ENCODE measurements around the gene PCNX2. TPM values are rescaled to one million over a fixed set of nuclear protein-coding genes. Genes with fewer than 3 reads are reported as not detected.

Gene PCNX2
- total and polyA plus RNA-seq, 11 donors, result 0.27 to 5.3 (median 1.9) TPM

GRCh38 chr1:232983375-232983774, 312.1 kb downstream of the PCNX2 start:
- ATAC-seq, result no peak
- WGBS, 4 donors, result 94 to 97% (median 96%) methylated on average over 14 of the region's 14 CpGs
- no peak overlapping the region for H3K27ac ChIP-seq
- TF ChIP-seq POLR2A (IDR thresholded peaks at IDR 0.05), result no peak
- TF ChIP-seq CTCF (IDR thresholded peaks at IDR 0.05), result no peak
- no peaks in the 10 kb centered on the region for H3K9me3 ChIP-seq
- H3K27me3 ChIP-seq, result no peaks in the 10 kb centered on the region
- intact Hi-C loops (cut with DNase I), result no loop called here
- DNase-seq, result no peak
- H3K4me3 ChIP-seq, result no peak overlapping the region
- H3K36me3 ChIP-seq, result peaks cover 0 to 13% (median 0%) of the 10 kb centered on the region in 9 donors
- H3K4me1 ChIP-seq, result peaks cover 0 to 8% (median 0%) of the 10 kb centered on the region in 12 donors

GRCh38 chr1:232982238-232982944, 313.1 kb downstream of the PCNX2 start:
- DNase-seq (no peak), ATAC-seq (peak in 1 of 4 donors; percentile 19)
- TF ChIP-seq CTCF (IDR thresholded peaks at IDR 0.05), result no peak
- no peak for TF ChIP-seq POLR2A (IDR thresholded peaks at IDR 0.05)
- peaks cover 0 to 23% (median 2%) of the 10 kb centered on the region in 9 donors for H3K36me3 ChIP-seq
- WGBS, 4 donors, result 73 to 79% (median 76%) methylated on average over 13 of the region's 13 CpGs
- no peak overlapping the region for H3K27ac ChIP-seq
- H3K9me3 ChIP-seq, result no peaks in the 10 kb centered on the region
- intact Hi-C loops (cut with DNase I), result no loop called here
- no peaks in the 10 kb centered on the region for H3K27me3 ChIP-seq
- no peak overlapping the region for H3K4me3 ChIP-seq
- H3K4me1 ChIP-seq, result peaks cover 0 to 10% (median 0%) of the 10 kb centered on the region in 12 donors

DNA sequence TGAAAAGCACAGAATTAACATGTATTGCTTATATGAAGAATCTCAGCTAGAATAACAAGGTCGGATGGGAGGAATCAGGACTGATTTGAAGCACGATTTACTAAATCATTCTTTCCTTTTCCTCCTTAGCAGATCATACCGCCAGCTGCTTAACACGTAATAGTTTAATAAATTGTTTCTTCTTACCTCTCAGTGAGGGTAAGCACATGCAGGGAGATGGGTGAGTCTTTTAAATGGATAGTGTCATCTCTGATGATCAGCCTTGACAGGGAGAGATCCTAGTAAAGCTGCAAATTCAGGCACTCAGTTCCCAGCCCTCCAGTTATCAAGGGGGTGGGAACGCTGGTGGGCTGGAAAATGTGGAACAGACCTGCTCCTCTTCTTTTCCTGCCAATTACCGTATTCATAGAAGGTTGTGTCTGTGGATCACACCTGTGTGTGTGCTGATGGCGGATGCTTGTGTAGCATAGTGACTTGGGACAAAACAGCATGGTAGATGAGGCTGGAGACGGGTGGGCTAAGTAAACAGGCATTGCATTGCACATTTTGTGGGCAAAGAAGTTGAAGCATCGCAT, 314.5 kb downstream of the PCNX2 start:
- Histone ChIP-seq H3K27ac (no peak overlapping the region), H3K4me3 (no peak overlapping the region), H3K27me3 (no peaks in the 10 kb centered on the region), H3K36me3 (peaks cover 0 to 35% (median 14%) of the 10 kb centered on the region in 9 donors), H3K9me3 (no peaks in the 10 kb centered on the region), H3K4me1 (peaks cover 0 to 10% (median 0%) of the 10 kb centered on the region in 12 donors)
- intact Hi-C loops (cut with DNase I), result no loop called here
- no peak for ATAC-seq
- no peak for DNase-seq
- WGBS, 4 donors, result 89 to 95% (median 91%) methylated on average over 9 of the region's 9 CpGs
- TF ChIP-seq POLR2A (IDR thresholded peaks at IDR 0.05) (no peak), CTCF (IDR thresholded peaks at IDR 0.05) (no peak)

DNA sequence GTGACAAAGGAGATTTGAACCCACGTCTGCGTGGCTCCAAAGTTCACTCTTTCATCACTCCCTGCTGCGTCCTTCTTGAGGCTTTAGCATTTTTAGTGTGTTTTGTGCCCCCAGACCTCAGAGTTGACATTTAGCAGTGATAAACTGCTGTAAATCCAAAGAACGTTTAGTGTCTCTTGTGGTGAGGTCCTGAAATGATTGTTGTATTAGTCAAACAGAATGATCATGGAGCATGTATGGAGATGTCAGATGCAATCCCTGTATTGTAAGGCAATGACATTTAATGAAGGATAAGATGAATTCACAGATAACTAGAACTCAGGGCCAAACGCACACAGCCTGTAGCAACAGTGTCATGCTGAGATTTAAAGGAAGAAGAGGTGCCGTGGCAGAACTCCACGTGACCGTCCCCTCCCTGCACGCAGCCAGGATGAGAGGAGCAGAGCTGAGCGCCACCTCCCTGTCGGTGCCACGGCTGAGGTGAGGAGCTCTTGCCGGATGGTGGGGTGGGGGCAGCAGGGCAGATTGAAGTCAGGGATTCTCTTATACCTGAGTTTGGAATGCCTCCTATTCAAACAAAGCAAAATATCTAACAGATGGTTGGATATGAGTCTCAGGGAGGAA, 315.1 kb downstream of the PCNX2 start:
- Histone ChIP-seq H3K4me3 (no peak overlapping the region), H3K36me3 (peaks cover 0 to 39% (median 17%) of the 10 kb centered on the region in 9 donors), H3K9me3 (no peaks in the 10 kb centered on the region), H3K27ac (no peak overlapping the region), H3K4me1 (peaks cover 0 to 10% (median 0%) of the 10 kb centered on the region in 12 donors), H3K27me3 (no peaks in the 10 kb centered on the region)
- 73 to 85% (median 78%) methylated on average over 12 to 13 of the region's 13 CpGs for WGBS, 4 donors
- no peak for TF ChIP-seq CTCF (IDR thresholded peaks at IDR 0.05)
- TF ChIP-seq POLR2A (IDR thresholded peaks at IDR 0.05), result no peak
- intact Hi-C loops (cut with DNase I), result no loop called here
- no peak for ATAC-seq
- DNase-seq, result no peak

All from heart left ventricle (tissue), 16 donors.